ENCODE data around the gene TELO2.

DNA sequence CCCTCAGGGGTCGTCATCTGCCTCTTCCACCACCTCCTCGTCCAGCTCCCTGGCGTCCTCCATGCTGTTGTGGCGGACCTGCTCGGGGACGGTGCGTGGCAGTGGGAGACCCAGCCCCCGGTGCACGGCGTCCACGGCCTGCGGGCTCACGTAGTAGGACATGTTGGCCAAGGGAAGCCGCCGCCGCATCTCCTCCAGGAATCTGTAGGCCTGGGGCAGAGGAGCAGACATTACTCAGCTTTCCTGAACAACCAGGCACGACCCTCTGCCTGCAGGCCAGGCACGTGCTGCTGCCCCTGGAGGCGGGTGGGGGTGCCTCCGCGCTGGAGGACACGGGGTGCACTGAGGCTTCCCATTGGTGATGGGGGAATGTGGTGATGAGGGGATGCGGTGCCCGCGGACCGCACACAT is 17.8 kb downstream of the TELO2 start:
- TF ChIP-seq, protein P1, sequence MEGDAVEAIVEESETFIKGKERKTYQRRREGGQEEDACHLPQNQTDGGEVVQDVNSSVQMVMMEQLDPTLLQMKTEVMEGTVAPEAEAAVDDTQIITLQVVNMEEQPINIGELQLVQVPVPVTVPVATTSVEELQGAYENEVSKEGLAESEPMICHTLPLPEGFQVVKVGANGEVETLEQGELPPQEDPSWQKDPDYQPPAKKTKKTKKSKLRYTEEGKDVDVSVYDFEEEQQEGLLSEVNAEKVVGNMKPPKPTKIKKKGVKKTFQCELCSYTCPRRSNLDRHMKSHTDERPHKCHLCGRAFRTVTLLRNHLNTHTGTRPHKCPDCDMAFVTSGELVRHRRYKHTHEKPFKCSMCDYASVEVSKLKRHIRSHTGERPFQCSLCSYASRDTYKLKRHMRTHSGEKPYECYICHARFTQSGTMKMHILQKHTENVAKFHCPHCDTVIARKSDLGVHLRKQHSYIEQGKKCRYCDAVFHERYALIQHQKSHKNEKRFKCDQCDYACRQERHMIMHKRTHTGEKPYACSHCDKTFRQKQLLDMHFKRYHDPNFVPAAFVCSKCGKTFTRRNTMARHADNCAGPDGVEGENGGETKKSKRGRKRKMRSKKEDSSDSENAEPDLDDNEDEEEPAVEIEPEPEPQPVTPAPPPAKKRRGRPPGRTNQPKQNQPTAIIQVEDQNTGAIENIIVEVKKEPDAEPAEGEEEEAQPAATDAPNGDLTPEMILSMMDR (IDR thresholded peaks at IDR 0.05) = no peak
- no peak for TF ChIP-seq ZFX (IDR thresholded peaks at IDR 0.05; ENCODE audit: borderline replicate concordance)
